ENCODE measurements around the gene MAP2K5.

Gene MAP2K5

DNA sequence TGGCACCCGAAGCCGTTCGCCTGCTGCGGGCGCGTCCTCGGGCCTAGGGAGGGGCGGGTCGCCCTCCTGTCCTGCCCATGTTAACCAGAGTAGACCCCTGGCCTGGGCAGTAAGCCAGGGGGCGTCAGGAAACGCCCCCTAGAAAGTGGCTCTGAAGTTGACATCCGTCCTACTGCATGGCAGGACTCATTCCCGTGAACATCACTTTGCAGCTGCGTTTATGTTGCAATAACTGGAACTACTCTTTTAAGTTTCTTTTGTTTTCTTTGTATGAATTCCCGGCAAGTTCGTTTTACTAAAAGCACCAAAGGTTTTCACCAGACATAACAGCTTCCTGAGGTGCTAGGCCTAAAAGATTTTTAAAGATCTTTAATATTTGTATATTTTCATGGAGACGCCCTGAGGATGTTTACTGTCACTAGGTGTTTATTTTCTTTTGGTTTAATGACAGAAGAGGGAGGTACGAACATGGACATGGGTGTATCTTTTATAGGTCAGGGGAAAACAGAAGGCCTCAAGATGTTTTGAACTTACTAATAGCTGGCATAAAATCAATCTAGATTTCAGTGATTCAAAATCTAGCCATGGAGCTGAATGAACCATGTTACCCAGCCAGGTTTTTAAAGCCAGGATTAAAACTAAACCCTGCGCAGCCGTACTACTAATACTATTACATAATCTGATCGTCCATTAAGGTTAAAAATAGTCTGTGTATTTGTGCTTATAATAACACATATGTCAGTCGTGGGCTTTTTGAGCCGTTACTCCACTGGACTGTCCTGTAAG, 20.5 kb upstream of the MAP2K5 start (continued):
- TF ChIP-seq, protein P1, sequence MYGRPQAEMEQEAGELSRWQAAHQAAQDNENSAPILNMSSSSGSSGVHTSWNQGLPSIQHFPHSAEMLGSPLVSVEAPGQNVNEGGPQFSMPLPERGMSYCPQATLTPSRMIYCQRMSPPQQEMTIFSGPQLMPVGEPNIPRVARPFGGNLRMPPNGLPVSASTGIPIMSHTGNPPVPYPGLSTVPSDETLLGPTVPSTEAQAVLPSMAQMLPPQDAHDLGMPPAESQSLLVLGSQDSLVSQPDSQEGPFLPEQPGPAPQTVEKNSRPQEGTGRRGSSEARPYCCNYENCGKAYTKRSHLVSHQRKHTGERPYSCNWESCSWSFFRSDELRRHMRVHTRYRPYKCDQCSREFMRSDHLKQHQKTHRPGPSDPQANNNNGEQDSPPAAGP (tag by site-specific recombination; IDR thresholded peaks at IDR 0.05) = no peak
- peak; percentile 20; the same call in 1 of the 2 replicates for TF ChIP-seq YY1 (tag by site-specific recombination; IDR thresholded peaks at IDR 0.05)
- no peak for TF ChIP-seq ZBTB7A (tag by site-specific recombination; IDR thresholded peaks at IDR 0.05; ENCODE audit: low read depth)
- no peak for TF ChIP-seq ZNF133 (tag by site-specific recombination; IDR thresholded peaks at IDR 0.05)
- peak; percentile 17; the same call in 1 of the 2 replicates for TF ChIP-seq FEZF1 (tag by site-specific recombination; IDR thresholded peaks at IDR 0.05)
- no peak for TF ChIP-seq ZBTB21 (tag by site-specific recombination; IDR thresholded peaks at IDR 0.05)
- TF ChIP-seq ZNF529 (tag by site-specific recombination; IDR thresholded peaks at IDR 0.05; ENCODE audit: insufficient replicate concordance) = no peak
- TF ChIP-seq WT1 (tag by site-specific recombination; IDR thresholded peaks at IDR 0.05) = peak; percentile 86
- TF ChIP-seq, protein P2, sequence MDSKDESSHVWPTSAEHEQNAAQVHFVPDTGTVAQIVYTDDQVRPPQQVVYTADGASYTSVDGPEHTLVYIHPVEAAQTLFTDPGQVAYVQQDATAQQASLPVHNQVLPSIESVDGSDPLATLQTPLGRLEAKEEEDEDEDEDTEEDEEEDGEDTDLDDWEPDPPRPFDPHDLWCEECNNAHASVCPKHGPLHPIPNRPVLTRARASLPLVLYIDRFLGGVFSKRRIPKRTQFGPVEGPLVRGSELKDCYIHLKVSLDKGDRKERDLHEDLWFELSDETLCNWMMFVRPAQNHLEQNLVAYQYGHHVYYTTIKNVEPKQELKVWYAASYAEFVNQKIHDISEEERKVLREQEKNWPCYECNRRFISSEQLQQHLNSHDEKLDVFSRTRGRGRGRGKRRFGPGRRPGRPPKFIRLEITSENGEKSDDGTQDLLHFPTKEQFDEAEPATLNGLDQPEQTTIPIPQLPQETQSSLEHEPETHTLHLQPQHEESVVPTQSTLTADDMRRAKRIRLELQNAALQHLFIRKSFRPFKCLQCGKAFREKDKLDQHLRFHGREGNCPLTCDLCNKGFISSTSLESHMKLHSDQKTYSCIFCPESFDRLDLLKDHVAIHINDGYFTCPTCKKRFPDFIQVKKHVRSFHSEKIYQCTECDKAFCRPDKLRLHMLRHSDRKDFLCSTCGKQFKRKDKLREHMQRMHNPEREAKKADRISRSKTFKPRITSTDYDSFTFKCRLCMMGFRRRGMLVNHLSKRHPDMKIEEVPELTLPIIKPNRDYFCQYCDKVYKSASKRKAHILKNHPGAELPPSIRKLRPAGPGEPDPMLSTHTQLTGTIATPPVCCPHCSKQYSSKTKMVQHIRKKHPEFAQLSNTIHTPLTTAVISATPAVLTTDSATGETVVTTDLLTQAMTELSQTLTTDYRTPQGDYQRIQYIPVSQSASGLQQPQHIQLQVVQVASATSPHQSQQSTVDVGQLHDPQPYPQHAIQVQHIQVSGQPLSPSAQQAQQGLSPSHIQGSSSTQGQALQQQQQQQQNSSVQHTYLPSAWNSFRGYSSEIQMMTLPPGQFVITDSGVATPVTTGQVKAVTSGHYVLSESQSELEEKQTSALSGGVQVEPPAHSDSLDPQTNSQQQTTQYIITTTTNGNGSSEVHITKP (tag by site-specific recombination; IDR thresholded peaks at IDR 0.05) = peak; percentile 63
- TF ChIP-seq, protein P3, sequence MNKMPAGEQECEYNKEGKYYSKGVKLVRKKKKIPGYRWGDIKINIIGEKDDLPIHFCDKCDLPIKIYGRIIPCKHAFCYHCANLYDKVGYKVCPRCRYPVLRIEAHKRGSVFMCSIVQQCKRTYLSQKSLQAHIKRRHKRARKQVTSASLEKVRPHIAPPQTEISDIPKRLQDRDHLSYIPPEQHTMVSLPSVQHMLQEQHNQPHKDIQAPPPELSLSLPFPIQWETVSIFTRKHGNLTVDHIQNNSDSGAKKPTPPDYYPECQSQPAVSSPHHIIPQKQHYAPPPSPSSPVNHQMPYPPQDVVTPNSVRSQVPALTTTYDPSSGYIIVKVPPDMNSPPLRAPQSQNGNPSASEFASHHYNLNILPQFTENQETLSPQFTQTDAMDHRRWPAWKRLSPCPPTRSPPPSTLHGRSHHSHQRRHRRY (tag by site-specific recombination; IDR thresholded peaks at IDR 0.05) = no peak
- no peak; the same call in none of the 2 replicates for TF ChIP-seq KLF10 (tag by site-specific recombination; IDR thresholded peaks at IDR 0.05)
- no peak for TF ChIP-seq ZNF423 (tag by site-specific recombination; IDR thresholded peaks at IDR 0.05)
- TF ChIP-seq, protein P4, sequence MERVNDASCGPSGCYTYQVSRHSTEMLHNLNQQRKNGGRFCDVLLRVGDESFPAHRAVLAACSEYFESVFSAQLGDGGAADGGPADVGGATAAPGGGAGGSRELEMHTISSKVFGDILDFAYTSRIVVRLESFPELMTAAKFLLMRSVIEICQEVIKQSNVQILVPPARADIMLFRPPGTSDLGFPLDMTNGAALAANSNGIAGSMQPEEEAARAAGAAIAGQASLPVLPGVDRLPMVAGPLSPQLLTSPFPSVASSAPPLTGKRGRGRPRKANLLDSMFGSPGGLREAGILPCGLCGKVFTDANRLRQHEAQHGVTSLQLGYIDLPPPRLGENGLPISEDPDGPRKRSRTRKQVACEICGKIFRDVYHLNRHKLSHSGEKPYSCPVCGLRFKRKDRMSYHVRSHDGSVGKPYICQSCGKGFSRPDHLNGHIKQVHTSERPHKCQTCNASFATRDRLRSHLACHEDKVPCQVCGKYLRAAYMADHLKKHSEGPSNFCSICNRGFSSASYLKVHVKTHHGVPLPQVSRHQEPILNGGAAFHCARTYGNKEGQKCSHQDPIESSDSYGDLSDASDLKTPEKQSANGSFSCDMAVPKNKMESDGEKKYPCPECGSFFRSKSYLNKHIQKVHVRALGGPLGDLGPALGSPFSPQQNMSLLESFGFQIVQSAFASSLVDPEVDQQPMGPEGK (tag by site-specific recombination; IDR thresholded peaks at IDR 0.05) = 0 out of 2 replicates have a peak, but pooled peaks have one; percentile 71
- TF ChIP-seq PRDM1 (tag by site-specific recombination; IDR thresholded peaks at IDR 0.05) = 0 out of 2 replicates have a peak, but pooled peaks have one; percentile 24
- TF ChIP-seq, protein P5, sequence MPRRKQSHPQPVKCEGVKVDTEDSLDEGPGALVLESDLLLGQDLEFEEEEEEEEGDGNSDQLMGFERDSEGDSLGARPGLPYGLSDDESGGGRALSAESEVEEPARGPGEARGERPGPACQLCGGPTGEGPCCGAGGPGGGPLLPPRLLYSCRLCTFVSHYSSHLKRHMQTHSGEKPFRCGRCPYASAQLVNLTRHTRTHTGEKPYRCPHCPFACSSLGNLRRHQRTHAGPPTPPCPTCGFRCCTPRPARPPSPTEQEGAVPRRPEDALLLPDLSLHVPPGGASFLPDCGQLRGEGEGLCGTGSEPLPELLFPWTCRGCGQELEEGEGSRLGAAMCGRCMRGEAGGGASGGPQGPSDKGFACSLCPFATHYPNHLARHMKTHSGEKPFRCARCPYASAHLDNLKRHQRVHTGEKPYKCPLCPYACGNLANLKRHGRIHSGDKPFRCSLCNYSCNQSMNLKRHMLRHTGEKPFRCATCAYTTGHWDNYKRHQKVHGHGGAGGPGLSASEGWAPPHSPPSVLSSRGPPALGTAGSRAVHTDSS (tag by site-specific recombination; IDR thresholded peaks at IDR 0.05) = 0 out of 2 replicates have a peak, but pooled peaks have one; percentile 5
- no peak for TF ChIP-seq ZNF776 (tag by site-specific recombination; IDR thresholded peaks at IDR 0.05; ENCODE audit: borderline replicate concordance)
- TF ChIP-seq ZNF514 (tag by site-specific recombination; IDR thresholded peaks at IDR 0.05) = no peak
- no peak for TF ChIP-seq ZNF664 (tag by site-specific recombination; IDR thresholded peaks at IDR 0.05)
- TF ChIP-seq SP7 (tag by site-specific recombination; IDR thresholded peaks at IDR 0.05) = 0 out of 2 replicates have a peak, but pooled peaks have one; percentile 60
- no peak for TF ChIP-seq ZNF585B (tag by site-specific recombination; IDR thresholded peaks at IDR 0.05)
- peak; percentile 51 for TF ChIP-seq SP2 (tag by site-specific recombination; IDR thresholded peaks at IDR 0.05)
- TF ChIP-seq EGR2 (tag by site-specific recombination; IDR thresholded peaks at IDR 0.05; ENCODE audit: low read depth) = no peak
- peak; percentile 28; the same call in 1 of the 2 replicates for TF ChIP-seq SP3 (tag by site-specific recombination; IDR thresholded peaks at IDR 0.05)
- TF ChIP-seq, protein P6, sequence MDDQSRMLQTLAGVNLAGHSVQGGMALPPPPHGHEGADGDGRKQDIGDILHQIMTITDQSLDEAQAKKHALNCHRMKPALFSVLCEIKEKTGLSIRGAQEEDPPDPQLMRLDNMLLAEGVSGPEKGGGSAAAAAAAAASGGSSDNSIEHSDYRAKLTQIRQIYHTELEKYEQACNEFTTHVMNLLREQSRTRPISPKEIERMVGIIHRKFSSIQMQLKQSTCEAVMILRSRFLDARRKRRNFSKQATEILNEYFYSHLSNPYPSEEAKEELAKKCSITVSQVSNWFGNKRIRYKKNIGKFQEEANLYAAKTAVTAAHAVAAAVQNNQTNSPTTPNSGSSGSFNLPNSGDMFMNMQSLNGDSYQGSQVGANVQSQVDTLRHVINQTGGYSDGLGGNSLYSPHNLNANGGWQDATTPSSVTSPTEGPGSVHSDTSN (CRISPR knock-in tag; IDR thresholded peaks at IDR 0.05) = no peak
- no peak for TF ChIP-seq ZNF214 (tag by site-specific recombination; IDR thresholded peaks at IDR 0.05; ENCODE audit: borderline replicate concordance)
